H1 (cell line): ENCODE results near the gene INHBC. TPM values are rescaled to one million over a fixed set of nuclear protein-coding genes. Genes with fewer than 3 reads are reported as not detected.
A peak's percentile ranks its signal among the peaks of the same experiment; 100 is the strongest.

ENCODE experiments used
- CTCF ChIA-PET: fragments of 300-600 bp; sonication (Branson Sonifier 250); formaldehyde crosslinking; loops from one replicate; lab custom pipeline; 2021; ENCODE audit not compliant: partially characterized antibody; lab: Charles Lee
- POLR2A ChIA-PET: fragments of 300-600 bp; sonication (Branson Sonifier 250); formaldehyde crosslinking; loops from one replicate; lab custom pipeline; 2021; ENCODE audit warnings: inconsistent platforms; ENCODE audit not compliant: partially characterized antibody; lab: Charles Lee
- DNase-seq, 2 experiments: peaks; one replicate each; pipeline versions ENCODE4 v3.0.0 to v3.0.0-alpha.2; 2010 to 2022; ENCODE audit warnings: low spot score in 2 of 2, low read depth in 1 of 2, mixed read lengths in 1 of 2
- FAIRE-seq: peaks from 2 replicates; lab custom pipeline; 2011; peaks lifted over from hg19 to GRCh38; lab: Jason Lieb, UNC
- H2AFZ ChIP-seq: 2 replicates; pipeline ENCODE4 v1.8.1; 2012; ENCODE audit warnings: low read length, inconsistent platforms
- H2AK5ac ChIP-seq: 2 replicates; pipeline ENCODE4 v1.6.1; 2013; ENCODE audit warnings: low read depth, low read length
- H2BK120ac ChIP-seq: replicated peaks from 2 replicates; pipeline ENCODE3; 2013; ENCODE audit warnings: low read depth, low read length, inconsistent platforms
- H2BK12ac ChIP-seq: 2 replicates; pipeline ENCODE4 v1.6.1; 2013; ENCODE audit warnings: low read depth, low read length
- H2BK15ac ChIP-seq: 2 replicates; pipeline ENCODE4 v1.6.1; 2013; ENCODE audit warnings: low read length
- H2BK20ac ChIP-seq: 2 replicates; pipeline ENCODE4 v1.6.1; 2013; ENCODE audit warnings: low read length
- H2BK5ac ChIP-seq: 2 replicates; pipeline ENCODE4 v1.6.1; 2013; ENCODE audit warnings: low read depth, low read length
- H3K14ac ChIP-seq: 2 replicates; pipeline ENCODE4 v1.6.1; 2013; ENCODE audit warnings: inconsistent platforms; ENCODE audit not compliant: insufficient read length
- H3K18ac ChIP-seq: 2 replicates; pipeline ENCODE4 v1.6.1; 2013; ENCODE audit warnings: low read length; ENCODE audit errors: extremely low read depth
- H3K23ac ChIP-seq: 2 replicates; pipeline ENCODE4 v1.6.1; 2013; ENCODE audit warnings: inconsistent platforms; ENCODE audit not compliant: insufficient read length
- H3K23me2 ChIP-seq: 2 replicates; pipeline ENCODE4 v1.6.1; 2013; ENCODE audit warnings: low read depth, low read length
- H3K27ac ChIP-seq: 2 replicates; pipeline ENCODE4 v1.6.1; 2011; ENCODE audit warnings: low read depth, low read length, inconsistent platforms
- H3K27me3 ChIP-seq, 4 experiments: replicated peaks in 1 of 4; 1 replicate in 1 of 4; 2 replicates in 3 of 4; pipeline versions ENCODE4 v1.6.1 to v1.8.1; 2011 to 2013; ENCODE audit warnings: low read length in 3 of 4, mild to moderate bottlenecking in 3 of 4, inconsistent platforms in 2 of 4, mixed read lengths in 2 of 4, moderate library complexity in 1 of 4; ENCODE audit not compliant: control insufficient read depth in 3 of 4, insufficient read depth in 3 of 4; ENCODE audit errors: extremely low read depth in 1 of 4
- H3K36me3 ChIP-seq, 4 experiments: 2 replicates each; pipeline versions ENCODE4 v1.6.1 to v1.8.1; 2011 to 2013; ENCODE audit warnings: mild to moderate bottlenecking in 4 of 4, low read length in 3 of 4, moderate library complexity in 2 of 4, control low read depth in 1 of 4, inconsistent platforms in 1 of 4; ENCODE audit not compliant: insufficient read depth in 4 of 4, control insufficient read depth in 2 of 4
- H3K4ac ChIP-seq: replicated peaks from 2 replicates; pipeline ENCODE3; 2013; ENCODE audit warnings: low read length, low read depth, mixed read lengths, inconsistent platforms; ENCODE audit not compliant: insufficient read length
- H3K4me1 ChIP-seq, 4 experiments: replicated peaks in 1 of 4; 1 replicate in 1 of 4; 2 replicates in 3 of 4; pipeline versions ENCODE4 v1.6.1 to v1.8.1; 2011 to 2013; ENCODE audit warnings: low read length in 3 of 4, inconsistent platforms in 2 of 4, mixed read lengths in 1 of 4; ENCODE audit not compliant: insufficient read depth in 4 of 4, control insufficient read depth in 3 of 4
- H3K4me2 ChIP-seq, 2 experiments: 2 replicates each; pipeline versions ENCODE4 v1.6.1 to v1.8.1; 2011 to 2013; ENCODE audit warnings: low read depth in 2 of 2, low read length in 2 of 2, control low read depth in 1 of 2, inconsistent platforms in 1 of 2, mild to moderate bottlenecking in 1 of 2; ENCODE audit not compliant: insufficient read depth in 1 of 2
- H3K4me3 ChIP-seq, 4 experiments: fragments of 200-600, 300-600 bp in 1 of 4; sonication (generic), shearing (Covaris generic), sonication (Bioruptor Twin) in 1 of 4; 2 replicates each; pipeline versions ENCODE4 v1.5.1 to v1.8.1; 2011 to 2016; ENCODE audit warnings: low read length in 4 of 4, low read depth in 3 of 4, control low read depth in 2 of 4, inconsistent platforms in 2 of 4, mild to moderate bottlenecking in 2 of 4, mixed read lengths in 1 of 4, moderate library complexity in 1 of 4; ENCODE audit not compliant: insufficient read depth in 2 of 4; ENCODE audit errors: extremely low read depth in 1 of 4
- H3K56ac ChIP-seq: replicated peaks from 2 replicates; pipeline ENCODE3; 2013; ENCODE audit warnings: low read depth, mild to moderate bottlenecking, mixed read lengths, low read length, inconsistent platforms; ENCODE audit not compliant: insufficient read length
- H3K79me1 ChIP-seq: 2 replicates; pipeline ENCODE4 v1.6.1; 2013; ENCODE audit warnings: low read depth, low read length, control low read depth
- H3K79me2 ChIP-seq, 2 experiments: 2 replicates each; pipeline versions ENCODE4 v1.6.1 to v1.8.1; 2012 to 2013; ENCODE audit warnings: low read length in 2 of 2, mild to moderate bottlenecking in 2 of 2, inconsistent platforms in 1 of 2; ENCODE audit not compliant: insufficient read depth in 2 of 2, control insufficient read depth in 1 of 2
- H3K9ac ChIP-seq, 4 experiments: replicated peaks in 1 of 4; 1 replicate in 1 of 4; 2 replicates in 3 of 4; pipeline versions ENCODE4 v1.6.1 to v1.8.1; 2011 to 2013; ENCODE audit warnings: low read depth in 3 of 4, low read length in 3 of 4, control low read depth in 2 of 4, mild to moderate bottlenecking in 2 of 4, moderate library complexity in 2 of 4, inconsistent platforms in 1 of 4; ENCODE audit errors: extremely low read depth in 1 of 4
- H3K9me3 ChIP-seq, 2 experiments: 2 replicates each; pipeline versions ENCODE4 v1.6.1 to v1.8.1; 2012 to 2013; ENCODE audit warnings: mild to moderate bottlenecking in 2 of 2, moderate library complexity in 2 of 2, control low read depth in 1 of 2, inconsistent platforms in 1 of 2, low read depth in 1 of 2, low read length in 1 of 2, mixed read lengths in 1 of 2; ENCODE audit not compliant: insufficient read depth in 2 of 2
- H4K20me1 ChIP-seq, 2 experiments: replicated peaks in 1 of 2; 2 replicates each; pipeline versions ENCODE3 to v1.8.1; 2011 to 2013; ENCODE audit warnings: inconsistent platforms in 2 of 2, low read length in 2 of 2, mild to moderate bottlenecking in 1 of 2; ENCODE audit not compliant: insufficient read depth in 2 of 2, control insufficient read depth in 1 of 2
- H4K5ac ChIP-seq: 2 replicates; pipeline ENCODE4 v1.6.1; 2013; ENCODE audit warnings: low read length, low read depth, mixed read lengths, inconsistent platforms; ENCODE audit not compliant: insufficient read length
- H4K8ac ChIP-seq: 2 replicates; pipeline ENCODE4 v1.8.0; 2013; ENCODE audit warnings: mild to moderate bottlenecking, moderate library complexity, low read length, inconsistent platforms; ENCODE audit not compliant: insufficient read depth; ENCODE audit errors: extremely low read depth
- H4K91ac ChIP-seq: replicated peaks from 2 replicates; pipeline ENCODE3; 2013; ENCODE audit warnings: low read length, mixed read lengths, inconsistent platforms; ENCODE audit not compliant: insufficient read length
- WGBS, 2 experiments: shearing (Covaris generic) in 1 of 2; methylation state at CpG; one replicate each; pipeline versions ENCODE4 v1.1.6 to v1.1.7; 2013 to 2015; ENCODE audit warnings: low lambda C conversion rate in 2 of 2, mixed read lengths in 2 of 2, inconsistent platforms in 1 of 2, low coverage in 1 of 2, missing lambda C conversion rate in 1 of 2; ENCODE audit not compliant: insufficient replicate concordance in 2 of 2, insufficient coverage in 1 of 2, insufficient read length in 1 of 2; ENCODE audit errors: extremely low coverage in 1 of 2, missing lambda C conversion rate in 1 of 2; 5-methylcytosine and 5-hydroxymethylcytosine counted together
- polyA plus RNA-seq, 7 experiments: library from polyadenylated mRNA; depleted of rRNA in 3 of 7; stranded (reverse) in 5 of 7; unstranded in 2 of 7; fragments of >200 nt in 5 of 7; fragments of 200-250 nt in 2 of 7; gene quantifications; 1 replicate in 5 of 7; 2 replicates in 1 of 7; 4 replicates in 1 of 7; pipeline versions ENCODE4 v1.2.1 to v1.2.3, GENCODE V29; 2011 to 2013; ENCODE audit warnings: missing spikeins in 2 of 7, mixed read lengths in 2 of 7
- total RNA-seq: library from RNA; stranded (reverse); fragmentation: NEBNext Ultra II Directional; extraction: Animal tissue kit (Norgen Biotek cat#: 25700); gene quantifications from 2 replicates; pipeline ENCODE4 v1.2.1, GENCODE V29; 2021
- TF ChIP-seq, protein P1 (sequence below): IDR thresholded peaks from 2 replicates; pipeline ENCODE4 v1.6.1; 2011; ENCODE audit warnings: low read depth, mild to moderate bottlenecking, low read length; ENCODE audit not compliant: insufficient read depth

INHBC gene
- total and polyA plus RNA-seq, 2 of the 8 experiments (the other 6 are each of a cell fraction or from before 2014, with no cell fraction given), result 0.15 TPM; not detected in 1

DNA sequence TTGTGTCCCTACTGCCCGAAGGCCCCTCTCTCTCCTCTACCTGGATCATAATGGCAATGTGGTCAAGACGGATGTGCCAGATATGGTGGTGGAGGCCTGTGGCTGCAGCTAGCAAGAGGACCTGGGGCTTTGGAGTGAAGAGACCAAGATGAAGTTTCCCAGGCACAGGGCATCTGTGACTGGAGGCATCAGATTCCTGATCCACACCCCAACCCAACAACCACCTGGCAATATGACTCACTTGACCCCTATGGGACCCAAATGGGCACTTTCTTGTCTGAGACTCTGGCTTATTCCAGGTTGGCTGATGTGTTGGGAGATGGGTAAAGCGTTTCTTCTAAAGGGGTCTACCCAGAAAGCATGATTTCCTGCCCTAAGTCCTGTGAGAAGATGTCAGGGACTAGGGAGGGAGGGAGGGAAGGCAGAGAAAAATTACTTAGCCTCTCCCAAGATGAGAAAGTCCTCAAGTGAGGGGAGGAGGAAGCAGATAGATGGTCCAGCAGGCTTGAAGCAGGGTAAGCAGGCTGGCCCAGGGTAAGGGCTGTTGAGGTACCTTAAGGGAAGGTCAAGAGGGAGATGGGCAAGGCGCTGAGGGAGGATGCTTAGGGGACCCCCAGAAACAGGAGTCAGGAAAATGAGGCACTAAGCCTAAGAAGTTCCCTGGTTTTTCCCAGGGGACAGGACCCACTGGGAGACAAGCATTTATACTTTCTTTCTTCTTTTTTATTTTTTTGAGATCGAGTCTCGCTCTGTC is 22.3 kb downstream of the INHBC start:
- Histone ChIP-seq H4K8ac (no peak overlapping the region), H3K9me3 (no peaks in the 10 kb centered on the region), H3K36me3 (peaks cover 0 to 4% (median 0%) of the 10 kb centered on the region in 4 experiments; a peak in 1 of 8 replicates), H2AK5ac (peak overlapping the region; percentile 91; the same call in 1 of the 2 replicates), H3K4ac (no peak overlapping the region), H3K79me2 (peaks cover 0 to 16% of the 10 kb centered on the region in 2 experiments; a peak in 1 of 4 replicates), H3K23ac (no peak overlapping the region), H2BK5ac (peak overlapping the region; percentile 81; the same call in 1 of the 2 replicates), H3K27me3 (no peaks in the 10 kb centered on the region), H3K79me1 (no peaks in the 10 kb centered on the region), H2BK12ac (peak overlapping the region; percentile 92), H3K56ac (no peak overlapping the region), H3K18ac (peak overlapping the region; percentile 79), H3K4me2 (peak overlapping the region; percentile 95), H4K20me1 (no peaks in the 10 kb centered on the region), H2AFZ (no peak overlapping the region), H3K4me3 (peak overlapping the region in 2 of 4 experiments; percentile 57 to 91; a peak in 4 of 8 replicates), H2BK120ac (peak overlapping the region; percentile 48), H4K91ac (peak overlapping the region; percentile 59), H4K5ac (no peak overlapping the region), H2BK20ac (no peak overlapping the region), H3K23me2 (peaks cover 14% of the 10 kb centered on the region), H3K9ac (no peak overlapping the region; a peak in 2 of 7 replicates), H2BK15ac (peak overlapping the region; percentile 96; the same call in 1 of the 2 replicates), H3K4me1 (peaks cover 0 to 31% (median 20%) of the 10 kb centered on the region in 4 experiments; a peak in 6 of 7 replicates), H3K27ac (no peak overlapping the region), H3K14ac (no peak overlapping the region)
- ChIA-PET CTCF (interaction anchor here (1.0 to 18.5 kb wide), 22 partner anchors 7 to 231 kb away, joined by 3 to 478 read pairs (median 6); partner anchors contain the start of genes ARHGAP9, DDIT3, INHBC and MARS1), POLR2A (interaction anchor here (0.8 to 11.2 kb wide), 17 partner anchors 7 to 232 kb away, joined by 3 to 168 read pairs (median 25); partner anchors contain the start of genes INHBC, R3HDM2, SHMT2 and STAC3)
- WGBS, 2 experiments, result 81% methylated on average over 6 of the region's 6 CpGs; no CpG with 5 or more reads in 1 of the 2 experiments
- TF ChIP-seq, protein P1, sequence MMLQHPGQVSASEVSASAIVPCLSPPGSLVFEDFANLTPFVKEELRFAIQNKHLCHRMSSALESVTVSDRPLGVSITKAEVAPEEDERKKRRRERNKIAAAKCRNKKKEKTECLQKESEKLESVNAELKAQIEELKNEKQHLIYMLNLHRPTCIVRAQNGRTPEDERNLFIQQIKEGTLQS, result no peak
- DNase-seq, result no peak
- no peak for FAIRE-seq
